ENCODE results near the gene WWOX.

DNA sequence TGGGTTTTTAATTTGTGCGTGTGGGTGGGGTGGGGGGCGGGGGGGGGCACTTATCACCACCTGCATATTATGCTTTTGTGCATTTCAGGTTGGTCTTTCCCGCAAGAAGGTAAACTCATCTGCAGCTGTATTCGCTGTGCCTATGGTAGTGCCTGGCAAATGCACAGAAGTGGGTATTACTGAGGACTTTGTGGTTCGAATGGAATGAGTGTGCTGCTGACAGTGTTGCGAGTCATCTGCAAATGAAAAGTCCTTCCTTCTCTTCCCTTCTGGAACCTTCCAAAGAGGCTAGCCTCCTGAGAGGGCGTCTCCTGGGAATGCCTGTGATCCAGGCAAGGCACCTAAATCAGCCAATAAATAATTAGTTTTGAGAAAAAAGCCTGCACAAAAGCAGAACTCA is 968.1 kb downstream of the WWOX start:
- TF ChIP-seq, protein P1, sequence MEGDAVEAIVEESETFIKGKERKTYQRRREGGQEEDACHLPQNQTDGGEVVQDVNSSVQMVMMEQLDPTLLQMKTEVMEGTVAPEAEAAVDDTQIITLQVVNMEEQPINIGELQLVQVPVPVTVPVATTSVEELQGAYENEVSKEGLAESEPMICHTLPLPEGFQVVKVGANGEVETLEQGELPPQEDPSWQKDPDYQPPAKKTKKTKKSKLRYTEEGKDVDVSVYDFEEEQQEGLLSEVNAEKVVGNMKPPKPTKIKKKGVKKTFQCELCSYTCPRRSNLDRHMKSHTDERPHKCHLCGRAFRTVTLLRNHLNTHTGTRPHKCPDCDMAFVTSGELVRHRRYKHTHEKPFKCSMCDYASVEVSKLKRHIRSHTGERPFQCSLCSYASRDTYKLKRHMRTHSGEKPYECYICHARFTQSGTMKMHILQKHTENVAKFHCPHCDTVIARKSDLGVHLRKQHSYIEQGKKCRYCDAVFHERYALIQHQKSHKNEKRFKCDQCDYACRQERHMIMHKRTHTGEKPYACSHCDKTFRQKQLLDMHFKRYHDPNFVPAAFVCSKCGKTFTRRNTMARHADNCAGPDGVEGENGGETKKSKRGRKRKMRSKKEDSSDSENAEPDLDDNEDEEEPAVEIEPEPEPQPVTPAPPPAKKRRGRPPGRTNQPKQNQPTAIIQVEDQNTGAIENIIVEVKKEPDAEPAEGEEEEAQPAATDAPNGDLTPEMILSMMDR (IDR thresholded peaks at IDR 0.05; ENCODE audit: insufficient read depth, low read depth, low read length): no peak
- TF ChIP-seq EZH2 (IDR thresholded peaks at IDR 0.05; ENCODE audit: insufficient read depth, low read length): no peak
